C4-2B (cell line): ENCODE measurements around the gene DSCAML1.

Experiments
- ZFX ChIP-seq: fragments of 450-650 bp; IDR thresholded peaks from 2 replicates; pipeline ENCODE4 v1.6.1; 2017
- TF ChIP-seq, protein P1 (sequence below): fragments of 450-650 bp; conservative IDR thresholded peaks from 2 replicates; pipeline ENCODE4 v1.5.1; 2017; ENCODE audit warnings: mild to moderate bottlenecking

- TF ChIP-seq, protein P1, sequence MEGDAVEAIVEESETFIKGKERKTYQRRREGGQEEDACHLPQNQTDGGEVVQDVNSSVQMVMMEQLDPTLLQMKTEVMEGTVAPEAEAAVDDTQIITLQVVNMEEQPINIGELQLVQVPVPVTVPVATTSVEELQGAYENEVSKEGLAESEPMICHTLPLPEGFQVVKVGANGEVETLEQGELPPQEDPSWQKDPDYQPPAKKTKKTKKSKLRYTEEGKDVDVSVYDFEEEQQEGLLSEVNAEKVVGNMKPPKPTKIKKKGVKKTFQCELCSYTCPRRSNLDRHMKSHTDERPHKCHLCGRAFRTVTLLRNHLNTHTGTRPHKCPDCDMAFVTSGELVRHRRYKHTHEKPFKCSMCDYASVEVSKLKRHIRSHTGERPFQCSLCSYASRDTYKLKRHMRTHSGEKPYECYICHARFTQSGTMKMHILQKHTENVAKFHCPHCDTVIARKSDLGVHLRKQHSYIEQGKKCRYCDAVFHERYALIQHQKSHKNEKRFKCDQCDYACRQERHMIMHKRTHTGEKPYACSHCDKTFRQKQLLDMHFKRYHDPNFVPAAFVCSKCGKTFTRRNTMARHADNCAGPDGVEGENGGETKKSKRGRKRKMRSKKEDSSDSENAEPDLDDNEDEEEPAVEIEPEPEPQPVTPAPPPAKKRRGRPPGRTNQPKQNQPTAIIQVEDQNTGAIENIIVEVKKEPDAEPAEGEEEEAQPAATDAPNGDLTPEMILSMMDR = no peak
- no peak for TF ChIP-seq ZFX
These were observed 84.5 kb downstream of the DSCAML1 start for GRCh38 chr11:117712530-117712929.
